HG02938 (cell line): ENCODE measurements around the gene SLC18B1.
"Not testable (repeated sequence)": the region's sequence is repeated elsewhere in the genome, so short reads cannot be mapped to it uniquely, and the experiment has no call there.

ENCODE experiments used
- ATAC-seq: cut with Tn5 transposase; IDR thresholded peaks from one replicate; pipeline ENCODE4 v1.9.1; 2021; ENCODE audit warnings: mild to moderate bottlenecking, moderate library complexity; ENCODE audit not compliant: unreplicated experiment

Gene SLC18B1

GRCh38 chr6:132800656-132801055 lies 2.2 kb upstream of the SLC18B1 start:
- ATAC-seq, result no peak

GRCh38 chr6:132798869-132799538 lies 567 bp upstream of the SLC18B1 start:
- peak; percentile 90 for ATAC-seq

DNA sequence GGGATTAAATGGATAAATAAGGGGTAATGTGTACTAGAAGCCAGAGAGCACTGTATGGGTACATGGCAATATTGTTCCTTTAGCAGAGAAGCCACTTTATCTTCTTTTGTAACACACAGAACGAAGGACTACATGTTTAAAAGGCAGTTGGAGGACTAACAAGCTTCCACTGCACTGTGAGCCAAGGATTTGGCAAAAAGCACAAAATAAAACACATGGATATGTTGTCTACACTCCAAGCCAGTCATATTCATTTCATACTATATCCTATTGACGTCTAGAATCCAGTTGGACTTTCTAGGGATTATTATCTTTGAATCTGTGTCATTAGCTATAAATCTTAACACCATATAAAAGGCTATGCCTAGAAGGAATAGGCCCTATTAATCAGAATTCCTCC lies 3.0 kb downstream of the SLC18B1 start:
- no peak for ATAC-seq

DNA sequence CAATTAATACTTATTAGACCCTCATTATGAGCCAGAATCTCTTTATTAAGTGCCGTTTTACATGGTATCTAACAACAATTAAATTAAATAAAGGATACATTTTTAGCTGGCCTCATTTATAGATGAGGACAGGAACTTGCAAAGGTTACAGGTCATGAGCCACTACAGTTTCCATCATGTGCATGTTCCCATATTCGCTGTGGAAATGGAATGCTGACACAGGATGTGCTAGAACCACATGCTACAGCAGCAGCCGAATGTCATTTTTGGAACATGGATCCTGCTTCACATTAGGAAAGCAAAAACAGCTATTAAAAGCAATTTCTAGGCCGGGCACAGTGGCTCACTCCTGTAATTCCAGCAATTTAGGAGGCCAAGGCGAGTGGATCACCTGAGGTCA lies 5.9 kb downstream of the SLC18B1 start:
- no peak for ATAC-seq

GRCh38 chr6:132790450-132790849 lies 8.0 kb downstream of the SLC18B1 start:
- ATAC-seq, result no peak

DNA sequence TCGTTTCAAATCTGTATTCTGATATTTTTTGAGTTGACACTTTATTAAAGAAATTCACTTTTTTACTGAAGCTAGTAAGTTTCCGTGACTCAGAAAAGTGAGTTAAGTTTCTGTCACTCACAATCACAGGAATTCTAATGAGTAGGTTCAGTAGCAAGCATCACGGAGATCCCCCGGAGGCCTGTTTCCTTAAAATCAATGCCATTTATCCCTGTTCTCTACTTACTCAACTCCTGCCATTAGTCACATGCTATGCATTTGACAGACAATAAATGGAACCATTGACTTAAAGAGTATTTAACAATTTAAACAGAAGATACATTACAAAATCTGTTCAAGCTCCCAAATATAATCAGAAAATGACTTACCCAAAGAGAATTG lies 9.1 kb downstream of the SLC18B1 start:
- ATAC-seq, result no peak

DNA sequence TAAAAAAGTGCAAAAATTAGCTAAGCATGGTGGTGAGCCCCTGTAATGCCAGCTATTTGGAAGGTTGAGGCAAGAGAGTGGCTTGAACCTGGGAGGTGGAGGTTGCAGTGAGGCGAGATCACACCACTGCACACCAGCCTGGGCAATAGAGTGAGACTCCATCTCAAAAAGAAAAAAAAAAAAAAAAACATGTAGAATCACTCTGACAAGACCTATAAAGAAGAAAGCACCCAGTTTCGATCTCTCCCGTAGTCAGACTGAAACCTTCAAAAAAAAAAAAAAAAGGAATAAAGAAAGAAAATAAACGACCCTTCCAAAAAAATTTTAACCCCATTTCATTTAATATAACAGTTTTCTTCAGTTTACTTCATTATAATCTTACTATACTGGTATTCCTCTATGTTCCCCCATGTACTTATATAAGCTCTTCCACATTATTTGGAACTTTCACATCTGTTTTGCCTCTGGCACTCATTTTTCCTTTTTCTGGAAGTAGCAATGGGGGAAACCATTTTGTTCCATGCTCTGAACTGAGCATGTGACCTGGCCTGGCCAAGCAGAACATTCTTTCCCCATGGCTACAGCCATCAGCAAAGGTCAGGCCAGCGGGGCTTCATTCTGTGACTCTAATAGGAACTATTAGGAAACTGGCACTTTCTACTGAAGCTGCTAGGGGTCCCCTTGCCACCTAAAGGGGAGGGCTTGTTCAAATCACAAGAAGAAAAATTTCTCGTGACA lies 9.6 kb downstream of the SLC18B1 start:
- ATAC-seq, result no peak

DNA sequence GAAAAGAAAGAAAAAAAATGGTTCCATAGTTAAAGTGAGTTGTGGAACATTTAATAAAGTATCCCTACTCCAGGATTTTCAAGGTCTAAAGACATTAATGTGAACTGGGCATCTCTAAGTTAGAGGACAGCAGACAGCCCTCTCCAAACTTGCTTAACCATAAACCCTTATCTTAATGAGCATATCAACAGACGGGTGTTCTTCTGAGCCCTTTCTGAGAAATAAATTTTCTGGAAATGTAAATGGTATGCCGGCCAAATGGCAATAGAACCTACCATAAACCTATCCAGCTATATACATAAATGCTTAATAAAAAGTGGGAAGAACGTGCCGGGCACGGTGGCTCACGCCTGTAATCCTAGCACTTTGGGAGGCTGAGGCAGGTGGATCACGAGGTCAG lies 12.5 kb downstream of the SLC18B1 start:
- no peak for ATAC-seq

DNA sequence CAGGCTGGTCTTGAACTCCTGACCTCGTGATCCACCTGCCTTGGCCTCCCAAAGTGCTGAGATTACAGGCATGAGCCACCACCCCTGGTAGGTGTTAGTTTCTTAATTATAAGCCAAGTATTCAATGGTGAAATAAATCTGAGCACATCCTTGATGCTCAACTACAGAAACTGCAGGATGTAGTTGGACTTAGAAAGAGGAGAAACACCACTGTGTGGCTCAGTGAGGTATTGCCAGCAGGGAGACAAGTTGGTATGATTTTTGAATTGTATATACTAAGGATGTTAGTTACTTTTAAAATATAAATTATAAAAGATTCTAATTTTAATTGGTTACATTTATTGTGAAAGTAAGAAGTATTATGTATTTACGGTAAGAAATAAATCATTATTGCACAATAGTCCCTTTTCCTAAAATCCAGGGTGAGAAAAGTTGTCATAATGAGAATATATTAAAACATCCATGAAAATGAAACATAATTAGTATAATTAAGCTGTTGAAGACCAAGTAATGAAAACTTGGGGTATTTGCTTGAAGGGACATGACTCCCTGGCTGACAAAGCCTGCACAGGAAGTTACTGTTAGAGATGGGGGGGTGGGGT lies 17.6 kb downstream of the SLC18B1 start:
- ATAC-seq, result peak; percentile 86

DNA sequence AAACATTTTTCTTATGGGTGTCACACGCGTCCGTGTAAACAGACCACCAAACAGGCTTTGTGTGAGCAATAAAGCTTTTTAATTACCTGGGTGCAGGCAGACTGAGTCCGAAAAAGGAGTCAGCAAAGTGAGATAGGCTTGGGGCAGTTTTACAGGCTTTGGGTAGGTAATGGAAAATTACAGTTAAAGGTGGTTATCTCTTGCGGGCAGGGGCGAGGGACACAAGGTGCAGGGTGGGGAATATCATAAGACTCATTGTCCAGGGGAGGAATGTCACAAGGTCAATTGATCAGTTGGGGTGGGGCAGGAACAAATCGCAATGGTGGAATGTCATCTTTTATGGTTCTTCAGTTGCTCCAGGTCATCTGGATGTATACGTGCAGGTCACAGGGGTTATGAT lies 20.6 kb downstream of the SLC18B1 start:
- not testable (repeated sequence) for ATAC-seq

DNA sequence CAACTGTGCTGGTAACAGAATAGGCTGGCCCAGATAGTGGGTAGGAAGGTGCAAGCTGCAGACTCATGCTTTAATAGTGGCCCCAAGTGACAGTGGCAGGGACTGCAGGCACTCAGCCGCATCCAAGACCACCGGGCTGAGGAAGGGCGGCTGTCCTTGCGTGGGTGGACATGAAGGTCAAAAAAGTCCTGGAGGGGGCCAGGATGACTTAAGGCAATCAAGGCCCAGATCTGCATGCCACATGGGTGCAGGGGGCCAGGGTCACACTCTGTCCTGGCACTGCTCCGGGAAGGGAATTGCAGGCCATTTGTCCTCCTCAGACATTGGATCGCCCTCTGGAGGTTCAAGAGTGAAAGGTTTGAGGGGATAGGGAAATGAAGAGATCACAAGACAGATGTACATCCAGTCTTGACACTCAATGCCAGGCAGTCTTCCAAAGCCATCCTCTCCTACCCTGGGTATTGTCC lies 30.4 kb downstream of the SLC18B1 start:
- peak; percentile 82 for ATAC-seq

DNA sequence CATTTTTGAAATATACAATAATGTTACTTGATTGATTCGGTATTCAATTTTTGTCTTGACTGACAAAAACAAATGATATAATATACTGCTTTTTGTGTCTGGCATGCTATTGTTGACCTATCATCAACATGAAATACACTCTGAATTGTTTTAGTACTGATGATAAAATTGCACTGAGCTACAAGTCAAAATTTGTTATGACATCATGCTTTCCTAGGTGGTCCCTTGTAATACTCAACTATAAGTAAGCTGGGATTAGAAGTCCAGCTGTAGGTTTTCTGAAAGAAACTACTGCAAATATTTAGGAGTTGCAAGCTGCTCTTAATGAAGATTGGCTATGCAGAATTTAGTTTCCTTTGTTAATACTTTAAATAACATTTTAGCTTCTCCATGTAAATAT lies 32.9 kb downstream of the SLC18B1 start:
- no peak for ATAC-seq

GRCh38 chr6:132764370-132764769 lies 34.1 kb downstream of the SLC18B1 start:
- no peak for ATAC-seq

GRCh38 chr6:132763269-132763668 lies 35.2 kb downstream of the SLC18B1 start:
- ATAC-seq, result peak; percentile 93

GRCh38 chr6:132760256-132760655 lies 38.2 kb downstream of the SLC18B1 start:
- no peak for ATAC-seq

GRCh38 chr6:132758689-132759088 lies 39.7 kb downstream of the SLC18B1 start:
- ATAC-seq, result no peak

GRCh38 chr6:132752255-132752654 lies 46.2 kb downstream of the SLC18B1 start:
- no peak for ATAC-seq

- no peak for ATAC-seq
These were observed 46.6 kb downstream of the SLC18B1 start for GRCh38 chr6:132751828-132752227.

DNA sequence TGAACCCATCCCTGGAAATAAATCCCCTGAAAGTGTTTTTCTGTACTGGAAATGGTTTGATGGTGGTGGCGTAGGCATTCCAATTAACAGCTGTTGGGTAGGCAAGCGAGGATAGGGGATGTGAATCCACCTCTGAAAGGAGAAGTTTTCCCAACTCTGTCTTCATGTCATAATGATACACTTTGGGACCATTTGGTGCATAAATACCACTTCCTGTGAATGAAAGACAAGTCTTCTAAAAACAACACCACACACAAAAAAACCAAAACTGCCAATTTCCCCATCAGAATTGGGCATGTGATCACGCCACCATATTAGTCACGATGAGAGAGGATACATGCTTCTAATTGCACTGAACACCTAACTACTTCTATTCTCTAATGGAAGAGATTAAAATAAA lies 47.1 kb downstream of the SLC18B1 start:
- ATAC-seq, result peak; percentile 36

DNA sequence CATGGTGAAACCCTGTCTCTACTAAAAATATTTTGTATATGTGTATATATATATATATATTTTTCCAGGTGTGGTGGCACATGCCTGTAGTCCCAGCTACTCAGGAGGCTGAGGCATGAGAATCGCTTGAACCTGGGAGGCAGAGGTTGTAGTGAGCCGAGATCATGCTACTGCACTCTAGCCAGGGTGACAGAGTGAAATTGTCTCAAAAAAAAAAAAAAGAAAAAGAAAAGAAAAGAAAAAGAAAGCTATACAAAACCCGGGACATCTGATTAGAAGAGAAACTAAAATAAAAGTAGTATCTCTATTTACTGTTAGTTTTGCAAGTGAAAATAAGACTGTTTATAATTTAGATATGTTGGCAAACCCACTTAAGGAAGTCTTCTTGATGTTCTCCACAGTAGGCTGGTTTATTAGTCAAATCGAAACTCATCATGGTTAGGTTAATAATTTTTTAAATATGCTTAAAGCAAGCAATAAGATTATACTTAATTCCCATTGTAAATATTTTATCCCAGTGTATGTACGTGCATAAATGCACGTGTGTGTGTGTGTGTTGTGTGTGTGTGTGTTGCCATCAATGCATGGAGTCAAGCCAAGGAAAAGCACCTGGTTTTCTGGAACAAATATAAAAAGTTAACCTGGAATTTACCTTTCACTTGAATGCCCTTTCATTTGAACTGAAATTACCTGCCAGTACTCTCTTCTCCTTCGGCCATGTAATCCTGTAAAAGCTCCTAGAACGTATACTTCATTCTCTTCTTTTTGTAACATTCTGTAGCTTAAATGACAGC lies 47.8 kb downstream of the SLC18B1 start:
- ATAC-seq, result peak; percentile 94

- no peak for ATAC-seq
These were observed 49.3 kb downstream of the SLC18B1 start for GRCh38 chr6:132749111-132749510.
